Tibial artery (tissue), 4 donors: Measurements from ENCODE around the gene ACSL1.

Experiments
- DNase-seq, 2 donors: peaks; one replicate each; pipeline ENCODE4 v3.0.0-alpha.2; 2019
- H3K27ac ChIP-seq, 2 donors: fragments of 200-600 bp; sonication (generic) in 1 of 2; 1 replicate in 1 of 2; 2 replicates in 1 of 2; pipeline ENCODE4 v1.5.1; 2018 to 2019; ENCODE audit warnings: mild to moderate bottlenecking in 1 of 2
- H3K27me3 ChIP-seq, 2 donors: fragments of 200-600 bp; sonication (generic) in 1 of 2; one replicate each; pipeline versions ENCODE4 v1.5.1 to v1.6.0; 2016 to 2019
- H3K36me3 ChIP-seq, 3 donors: fragments of 200-600 bp; sonication (generic) in 2 of 3; one replicate each; pipeline ENCODE4 v1.5.1; 2016 to 2019; ENCODE audit warnings: mild to moderate bottlenecking in 2 of 3
- H3K4me1 ChIP-seq, 4 donors: fragments of 200-600 bp; sonication (generic) in 2 of 4; 1 replicate in 3 of 4; 2 replicates in 1 of 4; pipeline ENCODE4 v1.5.1; 2016 to 2019
- H3K4me3 ChIP-seq, 2 donors: fragments of 200-600 bp; sonication (generic) in 1 of 2; 1 replicate in 1 of 2; 2 replicates in 1 of 2; pipeline ENCODE4 v1.5.1; 2018 to 2019; ENCODE audit warnings: mild to moderate bottlenecking in 2 of 2
- H3K9me3 ChIP-seq, 3 donors: fragments of 200-600 bp; sonication (generic) in 1 of 3; one replicate each; pipeline ENCODE4 v1.5.1; 2016 to 2019
- intact Hi-C: fragments of 100-400 bp; cut with DNase I; formaldehyde crosslinking; loops from one replicate; pipeline ENCODE4 v1.15.0; 2023; ENCODE audit warnings: low total_unique reads
- TF ChIP-seq, protein P1 (sequence below), 2 experiments: fragments of 200-600 bp in 1 of 2; fragments of 450-650 bp in 1 of 2; IDR thresholded peaks; one replicate each; pipeline ENCODE4 v1.5.1; 2017 to 2019; ENCODE audit warnings: antibody characterized with exemption in 2 of 2, mild to moderate bottlenecking in 1 of 2, moderate library complexity in 1 of 2

The ACSL1 gene

DNA sequence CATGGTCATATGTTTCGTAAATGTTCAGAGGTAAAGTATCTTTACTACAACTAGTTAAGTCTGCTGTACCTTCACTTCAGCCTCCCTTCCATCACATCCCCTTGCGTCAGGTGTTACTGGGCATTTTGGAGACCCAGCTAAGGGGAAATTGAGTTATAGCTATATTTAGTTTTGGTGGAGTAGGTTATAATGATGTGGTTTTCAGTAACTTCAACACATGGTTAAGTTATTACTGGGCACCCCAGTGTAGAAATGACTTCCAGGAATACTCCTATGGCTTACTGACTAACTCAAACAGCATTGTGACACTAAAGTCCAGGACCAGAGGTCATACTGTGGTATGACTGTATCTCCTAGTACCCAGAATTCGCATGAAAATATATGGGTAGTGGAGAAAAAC is 23.4 kb upstream of the ACSL1 start:
- TF ChIP-seq, protein P1, sequence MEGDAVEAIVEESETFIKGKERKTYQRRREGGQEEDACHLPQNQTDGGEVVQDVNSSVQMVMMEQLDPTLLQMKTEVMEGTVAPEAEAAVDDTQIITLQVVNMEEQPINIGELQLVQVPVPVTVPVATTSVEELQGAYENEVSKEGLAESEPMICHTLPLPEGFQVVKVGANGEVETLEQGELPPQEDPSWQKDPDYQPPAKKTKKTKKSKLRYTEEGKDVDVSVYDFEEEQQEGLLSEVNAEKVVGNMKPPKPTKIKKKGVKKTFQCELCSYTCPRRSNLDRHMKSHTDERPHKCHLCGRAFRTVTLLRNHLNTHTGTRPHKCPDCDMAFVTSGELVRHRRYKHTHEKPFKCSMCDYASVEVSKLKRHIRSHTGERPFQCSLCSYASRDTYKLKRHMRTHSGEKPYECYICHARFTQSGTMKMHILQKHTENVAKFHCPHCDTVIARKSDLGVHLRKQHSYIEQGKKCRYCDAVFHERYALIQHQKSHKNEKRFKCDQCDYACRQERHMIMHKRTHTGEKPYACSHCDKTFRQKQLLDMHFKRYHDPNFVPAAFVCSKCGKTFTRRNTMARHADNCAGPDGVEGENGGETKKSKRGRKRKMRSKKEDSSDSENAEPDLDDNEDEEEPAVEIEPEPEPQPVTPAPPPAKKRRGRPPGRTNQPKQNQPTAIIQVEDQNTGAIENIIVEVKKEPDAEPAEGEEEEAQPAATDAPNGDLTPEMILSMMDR (IDR thresholded peaks at IDR 0.05) = no peak
- Histone ChIP-seq H3K4me3 (no peak overlapping the region), H3K27me3 (peaks cover 0 to 5% of the 10 kb centered on the region in 2 donors), H3K27ac (no peak overlapping the region), H3K4me1 (no peaks in the 10 kb centered on the region), H3K36me3 (no peaks in the 10 kb centered on the region), H3K9me3 (no peaks in the 10 kb centered on the region)
- intact Hi-C loops = no loop called here
- no peak for DNase-seq

DNA sequence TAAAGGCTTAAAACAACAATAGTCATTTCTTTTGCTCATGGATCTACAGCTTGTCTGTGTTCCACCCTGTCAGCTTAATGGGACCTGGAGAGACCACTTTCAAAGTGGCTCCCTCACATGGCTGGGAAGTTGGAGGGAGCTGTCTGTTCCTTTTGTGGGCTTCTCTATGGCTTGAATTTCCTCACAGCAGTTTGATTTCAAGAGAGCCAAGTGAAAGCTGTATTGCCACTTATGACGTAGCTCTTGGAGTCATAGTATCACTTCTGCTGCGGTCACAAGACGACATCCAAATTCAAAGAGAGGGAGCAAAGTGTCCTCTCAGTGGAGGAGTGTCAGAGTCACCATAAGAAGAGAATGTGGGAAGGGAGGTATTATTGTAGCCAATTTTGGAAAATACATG is 22.7 kb upstream of the ACSL1 start:
- Histone ChIP-seq H3K4me3 (no peak overlapping the region), H3K9me3 (no peaks in the 10 kb centered on the region), H3K4me1 (no peaks in the 10 kb centered on the region), H3K27ac (no peak overlapping the region), H3K27me3 (peaks cover 0 to 5% of the 10 kb centered on the region in 2 donors), H3K36me3 (no peaks in the 10 kb centered on the region)
- DNase-seq = no peak
- intact Hi-C loops = no loop called here
- TF ChIP-seq, protein P1 (IDR thresholded peaks at IDR 0.05) = no peak

DNA sequence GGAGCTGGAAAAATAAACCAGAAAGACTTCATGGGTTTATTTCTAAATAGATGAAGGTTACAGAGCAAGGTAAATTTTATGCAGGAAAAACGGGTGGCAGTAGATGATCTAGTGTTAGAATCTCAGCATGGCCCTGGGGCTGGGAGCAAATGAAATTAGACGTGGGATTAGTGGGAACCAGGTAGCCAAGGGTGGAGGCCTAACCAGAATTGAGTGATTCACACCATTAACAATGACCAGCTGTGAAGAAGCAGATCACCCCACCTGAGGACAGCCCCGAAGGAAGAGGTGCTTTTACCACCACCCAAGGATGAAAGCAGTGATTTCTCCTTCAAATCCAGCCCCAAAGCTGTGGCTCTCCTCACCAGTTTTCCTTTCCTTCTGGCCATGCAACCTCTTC is 20.8 kb upstream of the ACSL1 start:
- Histone ChIP-seq H3K36me3 (no peaks in the 10 kb centered on the region), H3K9me3 (no peaks in the 10 kb centered on the region), H3K27ac (no peak overlapping the region), H3K4me3 (no peak overlapping the region), H3K27me3 (peaks cover 0 to 5% of the 10 kb centered on the region in 2 donors), H3K4me1 (no peaks in the 10 kb centered on the region)
- TF ChIP-seq, protein P1 (IDR thresholded peaks at IDR 0.05) = no peak
- intact Hi-C loops = no loop called here
- DNase-seq = no peak

DNA sequence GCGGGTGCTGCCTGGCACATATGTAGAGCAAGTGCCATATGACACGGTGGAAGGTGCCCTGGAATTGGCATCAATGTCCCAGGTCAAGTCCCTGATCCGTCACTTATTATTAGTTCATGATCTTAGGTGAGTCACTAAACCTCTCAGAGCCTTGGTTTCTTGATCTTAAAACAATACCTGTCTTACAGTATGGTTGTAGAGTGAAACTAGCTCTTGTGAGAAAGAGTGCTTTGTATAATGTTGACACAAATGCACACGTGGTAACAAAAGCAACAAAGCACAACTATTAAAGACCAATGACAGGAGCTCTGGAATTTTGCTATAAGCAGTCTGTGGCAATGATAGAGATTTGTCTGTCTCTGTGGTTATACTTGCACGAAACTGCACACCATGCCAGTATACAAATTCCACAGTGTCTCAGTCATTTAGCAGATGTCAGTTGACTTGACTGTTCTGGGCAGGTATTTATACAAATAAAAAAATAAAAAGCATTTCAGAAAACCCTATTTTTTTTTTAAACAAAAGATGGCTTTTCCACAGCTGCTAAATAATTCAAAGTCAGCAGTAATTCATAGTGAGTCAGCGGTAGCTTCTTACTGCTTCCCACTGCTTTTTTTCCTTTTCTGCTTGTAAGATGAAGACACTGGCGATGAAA is 19.7 kb upstream of the ACSL1 start:
- H3K4me3 ChIP-seq = no peak overlapping the region
- no peaks in the 10 kb centered on the region for H3K4me1 ChIP-seq
- intact Hi-C loops = no loop called here
- H3K9me3 ChIP-seq = no peaks in the 10 kb centered on the region
- no peaks in the 10 kb centered on the region for H3K36me3 ChIP-seq
- TF ChIP-seq, protein P1 (IDR thresholded peaks at IDR 0.05) = no peak
- no peak overlapping the region for H3K27ac ChIP-seq
- H3K27me3 ChIP-seq = peaks cover 0 to 5% of the 10 kb centered on the region in 2 donors
- DNase-seq = no peak

DNA sequence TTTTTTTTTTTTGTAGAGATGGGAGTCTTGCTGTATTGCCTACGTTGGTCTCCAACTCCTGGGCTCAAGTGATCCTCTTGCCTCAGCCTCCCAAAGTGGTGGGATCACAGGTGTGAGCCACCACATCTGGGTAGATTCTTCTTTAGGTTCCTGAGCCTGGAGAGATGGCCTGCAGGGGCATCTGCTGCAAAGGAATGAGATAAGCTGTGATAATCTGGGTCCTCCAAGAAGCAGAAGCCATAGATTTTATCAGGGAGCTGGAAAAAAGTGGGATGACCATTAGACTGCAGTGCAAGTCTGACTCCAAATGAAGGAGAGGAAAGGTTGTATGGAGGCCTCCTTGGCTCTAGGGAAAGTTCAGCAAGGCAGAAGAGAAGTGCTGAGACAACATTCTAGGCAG is 19.0 kb upstream of the ACSL1 start:
- intact Hi-C loops = no loop called here
- H3K4me1 ChIP-seq = no peaks in the 10 kb centered on the region
- no peak overlapping the region for H3K27ac ChIP-seq
- TF ChIP-seq, protein P1 (IDR thresholded peaks at IDR 0.05) = no peak
- no peaks in the 10 kb centered on the region for H3K9me3 ChIP-seq
- DNase-seq = no peak
- peaks cover 0 to 5% of the 10 kb centered on the region in 2 donors for H3K27me3 ChIP-seq
- H3K36me3 ChIP-seq = no peaks in the 10 kb centered on the region
- no peak overlapping the region for H3K4me3 ChIP-seq
